Natural killer cell (primary cell): Measurements from ENCODE around the gene PWWP2B. TPM values are rescaled to one million over a fixed set of nuclear protein-coding genes. Genes with fewer than 3 reads are reported as not detected.

Experiments
- ATAC-seq, 3 donors: fragments of 150-1000 bp in 2 of 3; fragments of 200-7000 bp in 1 of 3; cut with Tn5 transposase; 1 replicate in 1 of 3; 2 replicates in 2 of 3; pipeline ENCODE4 v1.10.0; 2021; ENCODE audit warnings: mild to moderate bottlenecking in 2 of 3, moderate library complexity in 2 of 3
- DNase-seq, 2 donors: peaks; one replicate each; pipeline versions ENCODE4 v3.0.0 to v3.0.0-alpha.2; 2013 to 2021; ENCODE audit warnings: mixed read lengths in 1 of 2
- H3K27ac ChIP-seq: one replicate; pipeline ENCODE4 v1.5.1; 2013; ENCODE audit warnings: mild to moderate bottlenecking, low read length
- H3K27me3 ChIP-seq: one replicate; pipeline ENCODE4 v1.6.1; 2013; ENCODE audit warnings: low read length; ENCODE audit not compliant: control insufficient read depth, insufficient read depth
- H3K36me3 ChIP-seq: one replicate; pipeline ENCODE4 v1.6.1; 2013; ENCODE audit warnings: low read length; ENCODE audit not compliant: control insufficient read depth, insufficient read depth
- H3K4me1 ChIP-seq: one replicate; pipeline ENCODE4 v1.6.1; 2013; ENCODE audit warnings: low read length; ENCODE audit not compliant: control insufficient read depth, insufficient read depth
- H3K4me3 ChIP-seq: one replicate; pipeline ENCODE4 v1.5.1; 2013; ENCODE audit warnings: low read length
- H3K9me3 ChIP-seq: one replicate; pipeline ENCODE4 v1.6.1; 2013; ENCODE audit warnings: low read length; ENCODE audit not compliant: control insufficient read depth, insufficient read depth
- H3K27ac Mint-ChIP-seq, 2 donors: one replicate each; pipeline ENCODE4 v1.8.0; 2022; ENCODE audit warnings: mild to moderate bottlenecking in 2 of 2, mixed read lengths in 2 of 2, moderate library complexity in 1 of 2
- H3K27me3 Mint-ChIP-seq, 2 donors: one replicate each; pipeline ENCODE4 v1.8.0; 2022; ENCODE audit warnings: low read depth in 2 of 2, mixed read lengths in 2 of 2
- H3K36me3 Mint-ChIP-seq: one replicate; pipeline ENCODE4 v1.8.0; 2022; ENCODE audit warnings: mixed read lengths
- H3K4me1 Mint-ChIP-seq, 2 donors: one replicate each; pipeline ENCODE4 v1.8.0; 2022; ENCODE audit warnings: mixed read lengths in 2 of 2
- H3K4me3 Mint-ChIP-seq: one replicate; pipeline ENCODE4 v1.8.0; 2022; ENCODE audit warnings: mild to moderate bottlenecking, moderate library complexity, mixed read lengths
- H3K9me3 Mint-ChIP-seq, 2 donors: one replicate each; pipeline ENCODE4 v1.8.0; 2022; ENCODE audit warnings: mixed read lengths in 2 of 2
- WGBS: methylation state at CpG from one replicate; pipeline ENCODE4 v1.1.7; 2013; ENCODE audit warnings: missing lambda C conversion rate; ENCODE audit not compliant: insufficient coverage; 5-methylcytosine and 5-hydroxymethylcytosine counted together
- intact Hi-C: fragments of 100-400 bp; cut with micrococcal nuclease; formaldehyde crosslinking; loops from one replicate; pipeline ENCODE4 v1.14.2; 2022
- total RNA-seq, 4 donors: library from RNA; stranded (reverse); fragments of 120-200 nt in 1 of 4; gene quantifications; one replicate each; pipeline versions ENCODE4 v1.2.3 to v1.2.4, GENCODE V29; 2013 to 2022
- TF ChIP-seq, protein P1 (sequence below): fragments of 200-600 bp; IDR thresholded peaks from one replicate; pipeline ENCODE4 v1.8.0; 2022; ENCODE audit warnings: antibody characterized with exemption

Gene PWWP2B
- total RNA-seq, 3 donors from 2014 or later (not counting 1 experiment from before 2014, with no cell fraction given) = 23.7 to 29.5 (median 24.4) TPM

DNA sequence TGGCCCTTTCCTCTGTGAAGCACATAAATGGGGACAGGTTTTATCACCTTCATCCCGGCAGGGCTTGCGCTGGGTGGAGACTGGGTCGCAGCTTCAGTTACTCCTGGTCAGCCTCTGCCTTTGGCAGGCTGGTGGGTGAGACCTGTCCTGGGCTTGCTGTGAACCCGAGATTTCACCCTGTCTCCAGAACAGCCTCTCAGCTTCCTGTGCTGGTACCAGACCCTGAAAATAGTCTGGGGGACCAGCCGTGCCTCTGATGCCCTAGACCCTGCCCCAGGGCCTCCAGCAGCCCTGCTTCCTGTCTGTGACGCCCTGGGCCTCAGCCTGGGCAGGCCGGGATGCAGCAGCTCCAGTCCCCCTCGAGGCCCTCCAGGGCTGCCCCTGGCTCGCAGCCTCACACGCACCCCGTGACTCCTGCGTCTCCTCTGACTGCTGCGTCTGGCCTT lies 13.2 kb upstream of the PWWP2B start:
- TF ChIP-seq, protein P1, sequence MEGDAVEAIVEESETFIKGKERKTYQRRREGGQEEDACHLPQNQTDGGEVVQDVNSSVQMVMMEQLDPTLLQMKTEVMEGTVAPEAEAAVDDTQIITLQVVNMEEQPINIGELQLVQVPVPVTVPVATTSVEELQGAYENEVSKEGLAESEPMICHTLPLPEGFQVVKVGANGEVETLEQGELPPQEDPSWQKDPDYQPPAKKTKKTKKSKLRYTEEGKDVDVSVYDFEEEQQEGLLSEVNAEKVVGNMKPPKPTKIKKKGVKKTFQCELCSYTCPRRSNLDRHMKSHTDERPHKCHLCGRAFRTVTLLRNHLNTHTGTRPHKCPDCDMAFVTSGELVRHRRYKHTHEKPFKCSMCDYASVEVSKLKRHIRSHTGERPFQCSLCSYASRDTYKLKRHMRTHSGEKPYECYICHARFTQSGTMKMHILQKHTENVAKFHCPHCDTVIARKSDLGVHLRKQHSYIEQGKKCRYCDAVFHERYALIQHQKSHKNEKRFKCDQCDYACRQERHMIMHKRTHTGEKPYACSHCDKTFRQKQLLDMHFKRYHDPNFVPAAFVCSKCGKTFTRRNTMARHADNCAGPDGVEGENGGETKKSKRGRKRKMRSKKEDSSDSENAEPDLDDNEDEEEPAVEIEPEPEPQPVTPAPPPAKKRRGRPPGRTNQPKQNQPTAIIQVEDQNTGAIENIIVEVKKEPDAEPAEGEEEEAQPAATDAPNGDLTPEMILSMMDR = no peak
- intact Hi-C loops = loop anchor here (10.0 kb wide), 1 partner anchor 251 kb away; no protein-coding TSS in a partner anchor
- WGBS = 62% methylated on average over 13 of the region's 13 CpGs
- Mint-ChIP-seq H3K27ac (peak overlapping the region; percentile 35 to 69), H3K9me3 (no peaks in the 10 kb centered on the region), H3K4me3 (no peak overlapping the region), H3K4me1 (peaks cover 17 to 25% of the 10 kb centered on the region in 2 donors), H3K27me3 (peaks cover 0 to 3% of the 10 kb centered on the region in 2 donors), H3K36me3 (no peaks in the 10 kb centered on the region)
- H3K27ac ChIP-seq = no peak overlapping the region
- H3K4me3 ChIP-seq = no peak overlapping the region
- peaks cover 21% of the 10 kb centered on the region for H3K4me1 ChIP-seq
- no peak for DNase-seq
- ATAC-seq = no peak
- no peaks in the 10 kb centered on the region for H3K36me3 ChIP-seq
- no peaks in the 10 kb centered on the region for H3K9me3 ChIP-seq
- no peaks in the 10 kb centered on the region for H3K27me3 ChIP-seq

DNA sequence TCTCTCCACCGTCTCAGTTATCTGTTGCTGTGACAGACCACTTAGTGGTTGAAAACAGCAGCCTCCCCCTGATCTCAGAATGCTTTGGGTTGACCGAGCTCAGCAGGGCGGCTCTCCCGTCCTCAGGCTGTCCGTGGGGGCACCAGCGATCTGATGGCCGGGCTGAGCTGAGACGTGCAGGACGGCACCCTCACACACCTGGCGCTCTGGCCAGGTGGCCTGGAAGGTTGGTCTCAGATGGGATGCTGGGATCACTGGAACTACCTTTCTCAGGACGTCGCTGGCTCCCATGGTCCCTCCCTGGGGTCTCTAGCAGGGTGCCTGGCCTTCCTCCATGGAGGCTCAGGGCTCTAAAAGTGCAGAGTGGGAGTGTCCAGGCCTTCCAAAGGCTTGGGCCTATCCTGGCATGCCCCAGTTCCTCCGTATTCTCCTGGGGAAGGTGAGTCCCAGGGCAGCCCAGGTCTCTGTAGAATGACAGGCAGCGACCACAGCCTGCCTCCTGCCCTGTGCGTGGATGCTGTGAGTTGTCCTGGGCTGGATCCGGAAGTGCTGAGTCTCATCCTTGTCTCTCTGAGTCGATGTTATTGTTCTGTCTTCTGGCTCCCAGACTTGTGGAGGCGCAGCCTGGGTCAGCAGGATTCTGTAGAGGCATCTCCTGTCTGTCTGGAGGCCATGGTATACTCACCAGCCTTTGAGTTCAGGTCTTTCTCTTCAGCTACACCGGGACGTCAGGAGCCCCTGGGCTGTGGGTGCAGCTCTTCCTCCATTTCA lies 12.2 kb upstream of the PWWP2B start:
- peaks cover 17 to 25% of the 10 kb centered on the region in 2 donors for H3K4me1 Mint-ChIP-seq
- Histone ChIP-seq H3K4me1 (peaks cover 21% of the 10 kb centered on the region), H3K27me3 (no peaks in the 10 kb centered on the region), H3K36me3 (no peaks in the 10 kb centered on the region), H3K27ac (no peak overlapping the region), H3K9me3 (no peaks in the 10 kb centered on the region), H3K4me3 (no peak overlapping the region)
- H3K4me3 Mint-ChIP-seq = no peak overlapping the region
- TF ChIP-seq, protein P1 = no peak
- ATAC-seq (no peak), DNase-seq (no peak)
- H3K36me3 Mint-ChIP-seq = no peaks in the 10 kb centered on the region
- H3K9me3 Mint-ChIP-seq = no peaks in the 10 kb centered on the region
- WGBS = 83% methylated on average over 20 of the region's 20 CpGs
- no peaks in the 10 kb centered on the region for H3K27me3 Mint-ChIP-seq
- peak overlapping the region in 1 of 2 donors; percentile 69 for H3K27ac Mint-ChIP-seq
- intact Hi-C loops = loop anchor here (10.0 kb wide), 1 partner anchor 250 kb away; no protein-coding TSS in a partner anchor

DNA sequence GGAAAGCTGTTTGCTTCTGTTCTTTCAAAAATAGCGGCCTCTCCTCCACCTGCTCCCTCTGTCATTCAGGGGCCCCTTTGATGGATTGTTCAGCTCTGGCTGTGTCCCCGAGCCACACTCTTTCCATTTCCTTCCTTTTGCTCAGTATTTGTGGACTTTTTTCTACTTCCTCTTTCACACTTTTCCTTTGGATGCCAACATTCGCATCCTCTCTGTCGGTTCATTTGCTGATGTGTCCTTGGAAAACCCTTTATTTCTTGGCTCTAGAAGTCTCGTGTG lies 11.7 kb upstream of the PWWP2B start:
- Histone ChIP-seq H3K4me3 (no peak overlapping the region), H3K4me1 (peaks cover 21% of the 10 kb centered on the region), H3K9me3 (no peaks in the 10 kb centered on the region), H3K36me3 (no peaks in the 10 kb centered on the region), H3K27ac (no peak overlapping the region), H3K27me3 (no peaks in the 10 kb centered on the region)
- Mint-ChIP-seq H3K9me3 (no peaks in the 10 kb centered on the region), H3K4me3 (no peak overlapping the region), H3K27me3 (no peaks in the 10 kb centered on the region), H3K36me3 (no peaks in the 10 kb centered on the region), H3K27ac (peak overlapping the region in 1 of 2 donors; percentile 7), H3K4me1 (peaks cover 17 to 25% of the 10 kb centered on the region in 2 donors)
- intact Hi-C loops = loop anchor here (10.0 kb wide), 1 partner anchor 249 kb away; no protein-coding TSS in a partner anchor
- ATAC-seq (no peak), DNase-seq (no peak)
- TF ChIP-seq, protein P1 = no peak
- whole genome bisulfite sequencing = 42% methylated on average over 5 of the region's 5 CpGs
